WTC11 (cell line): ENCODE results near the gene ARHGEF12. TPM values are rescaled to one million over a fixed set of nuclear protein-coding genes. Genes with fewer than 3 reads are reported as not detected.

Experiments used
- ATAC-seq: fragments of 200-7000 bp; cut with Tn5 transposase; 2 replicates; pipeline ENCODE4 v1.10.0; 2021; ENCODE audit warnings: mild to moderate bottlenecking, moderate library complexity
- CTCF ChIA-PET: fragments of 300-600 bp; sonication (Branson Sonifier 250); formaldehyde crosslinking; loops from one replicate; lab custom pipeline; 2021; ENCODE audit warnings: antibody characterized with exemption; lab: Charles Lee
- POLR2A ChIA-PET: fragments of 350-600 bp; sonication (Branson Sonifier 250); formaldehyde crosslinking; loops from one replicate; lab custom pipeline; 2021; ENCODE audit warnings: antibody characterized with exemption; lab: Charles Lee
- DNase-seq: peaks from one replicate; pipeline ENCODE4 v3.0.0; 2021; ENCODE audit warnings: low spot score
- H3K27ac Mint-ChIP-seq: 2 replicates; pipeline ENCODE4 v1.8.0; 2021; ENCODE audit warnings: mixed read lengths
- H3K27me3 Mint-ChIP-seq: 2 replicates; pipeline ENCODE4 v1.8.0; 2021; ENCODE audit warnings: low read depth, mild to moderate bottlenecking, moderate library complexity, mixed read lengths
- H3K36me3 Mint-ChIP-seq: 2 replicates; pipeline ENCODE4 v1.8.0; 2021; ENCODE audit warnings: mixed read lengths
- H3K4me1 Mint-ChIP-seq: 2 replicates; pipeline ENCODE4 v1.8.0; 2022; ENCODE audit warnings: mixed read lengths
- H3K4me3 Mint-ChIP-seq: 2 replicates; pipeline ENCODE4 v1.8.0; 2021; ENCODE audit warnings: mild to moderate bottlenecking, moderate library complexity, mixed read lengths
- H3K9me3 Mint-ChIP-seq: 2 replicates; pipeline ENCODE4 v1.8.0; 2021; ENCODE audit warnings: mixed read lengths
- ATF6 ChIP-seq: sonication (generic); formaldehyde crosslinking; IDR thresholded peaks from 2 replicates; pipeline ENCODE4 v1.8.1; 2023; ENCODE audit warnings: mild to moderate bottlenecking, missing genetic modification reagents
- CREB1 ChIP-seq: sonication (generic); formaldehyde crosslinking; IDR thresholded peaks from 2 replicates; pipeline ENCODE4 v1.8.0; 2023; ENCODE audit warnings: mild to moderate bottlenecking, missing genetic modification reagents
- EMX1 ChIP-seq: fragments of 250-450 bp; sonication (Bioruptor Pico); IDR thresholded peaks from 2 replicates; pipeline ENCODE4 v1.8.0; 2021; ENCODE audit warnings: mild to moderate bottlenecking
- ERG ChIP-seq: fragments of 250-450 bp; sonication (Bioruptor Pico); IDR thresholded peaks from 2 replicates; pipeline ENCODE4 v1.8.0; 2021; ENCODE audit warnings: mild to moderate bottlenecking
- HMGA2 ChIP-seq: fragments of 250-450 bp; sonication (Bioruptor Pico); IDR thresholded peaks from 2 replicates; pipeline ENCODE4 v1.4.0; 2021; ENCODE audit warnings: mild to moderate bottlenecking, moderate library complexity
- MAX ChIP-seq: sonication (generic); formaldehyde crosslinking; IDR thresholded peaks from 2 replicates; pipeline ENCODE4 v1.8.0; 2022; ENCODE audit warnings: mild to moderate bottlenecking, missing genetic modification reagents
- NR2C2 ChIP-seq: sonication (generic); formaldehyde crosslinking; IDR thresholded peaks from 2 replicates; pipeline ENCODE4 v1.8.0; 2022; ENCODE audit warnings: mild to moderate bottlenecking, missing genetic modification reagents
- OVOL2 ChIP-seq: fragments of 250-450 bp; sonication (Bioruptor Pico); IDR thresholded peaks from 2 replicates; pipeline ENCODE4 v1.9.0; 2021; ENCODE audit warnings: mild to moderate bottlenecking, borderline replicate concordance
- SMAD3 ChIP-seq: sonication (generic); formaldehyde crosslinking; IDR thresholded peaks from 2 replicates; pipeline ENCODE4 v1.8.0; 2022; ENCODE audit warnings: missing genetic modification reagents, mild to moderate bottlenecking, borderline replicate concordance
- SP1 ChIP-seq: sonication (generic); formaldehyde crosslinking; conservative IDR thresholded peaks from 2 replicates; pipeline ENCODE4 v1.8.1; 2022; ENCODE audit warnings: missing genetic modification reagents
- TCF7 ChIP-seq: sonication (generic); formaldehyde crosslinking; IDR thresholded peaks from 2 replicates; pipeline ENCODE4 v1.8.0; 2022; ENCODE audit warnings: mild to moderate bottlenecking, low read depth, missing genetic modification reagents, moderate library complexity
- TEAD1 ChIP-seq: sonication (generic); formaldehyde crosslinking; IDR thresholded peaks from 2 replicates; pipeline ENCODE4 v1.8.0; 2022; ENCODE audit warnings: mild to moderate bottlenecking, missing genetic modification reagents
- TP53 ChIP-seq: sonication (generic); formaldehyde crosslinking; IDR thresholded peaks from 2 replicates; pipeline ENCODE4 v1.8.1; 2023; ENCODE audit warnings: mild to moderate bottlenecking, missing genetic modification reagents
- USF1 ChIP-seq: sonication (generic); formaldehyde crosslinking; IDR thresholded peaks from 2 replicates; pipeline ENCODE4 v1.8.0; 2022; ENCODE audit warnings: mild to moderate bottlenecking, missing genetic modification reagents
- USF2 ChIP-seq: sonication (generic); formaldehyde crosslinking; IDR thresholded peaks from 2 replicates; pipeline ENCODE4 v1.8.1; 2023; ENCODE audit warnings: mild to moderate bottlenecking, missing genetic modification reagents, moderate library complexity
- ZNF121 ChIP-seq: sonication (generic); formaldehyde crosslinking; IDR thresholded peaks from 2 replicates; pipeline ENCODE4 v1.8.0; 2023; ENCODE audit warnings: missing genetic modification reagents
- ZNF423 ChIP-seq: fragments of 250-450 bp; sonication (Bioruptor Pico); IDR thresholded peaks from 2 replicates; pipeline ENCODE4 v2.1.2; 2022; ENCODE audit warnings: mild to moderate bottlenecking, moderate library complexity
- ZNF512 ChIP-seq: sonication (generic); formaldehyde crosslinking; IDR thresholded peaks from 2 replicates; pipeline ENCODE4 v1.8.1; 2022; ENCODE audit warnings: missing genetic modification reagents, borderline replicate concordance
- ZNF532 ChIP-seq: fragments of 250-450 bp; sonication (Bioruptor Pico); IDR thresholded peaks from 2 replicates; pipeline ENCODE4 v1.9.0; 2021; ENCODE audit warnings: mild to moderate bottlenecking, borderline replicate concordance
- ZSCAN18 ChIP-seq: fragments of 250-450 bp; sonication (Bioruptor Pico); IDR thresholded peaks from 2 replicates; pipeline ENCODE4 v2.1.2; 2022; ENCODE audit warnings: mild to moderate bottlenecking, moderate library complexity
- total RNA-seq: library from RNA; stranded (reverse); gene quantifications from 3 replicates; pipeline ENCODE4 v1.2.3, GENCODE V29; 2021

ARHGEF12 gene
- total RNA-seq, 1 experiment from 2014 or later = 35.8 TPM

GRCh38 chr11:120401506-120401905, 65.3 kb downstream of the ARHGEF12 start (continued):
- TF ChIP-seq ZNF532 (CRISPR knock-in tag) (no peak), CREB1 (CRISPR knock-in tag) (no peak), HMGA2 (CRISPR knock-in tag) (no peak)

- ChIA-PET POLR2A (interaction anchor here (0.6 kb wide), 1 partner anchor 28 kb away, joined by 3 read pairs; no protein-coding TSS in a partner anchor), CTCF (interaction anchor here (0.9 to 1.5 kb wide), 5 partner anchors 12 to 69 kb away, joined by 3 to 7 read pairs (median 3); no protein-coding TSS in a partner anchor)
- no peak for ATAC-seq
- no peak overlapping the region for H3K4me3 Mint-ChIP-seq
- H3K4me1 Mint-ChIP-seq = peaks cover 47% of the 10 kb centered on the region
- no peaks in the 10 kb centered on the region for H3K27me3 Mint-ChIP-seq
- DNase-seq = no peak
- no peak for TF ChIP-seq SMAD3 (CRISPR knock-in tag)
- no peak for TF ChIP-seq SP1 (CRISPR knock-in tag)
- TF ChIP-seq ATF6 = no peak
- no peak for TF ChIP-seq USF1 (CRISPR knock-in tag)
- TF ChIP-seq MAX (CRISPR knock-in tag) = no peak
- no peak for TF ChIP-seq USF2 (CRISPR knock-in tag)
- TF ChIP-seq CREB1 (CRISPR knock-in tag) = no peak
- no peak for TF ChIP-seq ZNF121 (CRISPR knock-in tag)
- no peak for TF ChIP-seq OVOL2 (CRISPR knock-in tag)
- TF ChIP-seq TP53 (CRISPR knock-in tag) = no peak
- TF ChIP-seq ZNF423 (CRISPR knock-in tag) = no peak
- TF ChIP-seq TEAD1 (CRISPR knock-in tag) = no peak
- TF ChIP-seq ERG (CRISPR knock-in tag) = no peak
- no peak for TF ChIP-seq TCF7 (CRISPR knock-in tag)
- no peak for TF ChIP-seq EMX1 (CRISPR knock-in tag)
- TF ChIP-seq ZSCAN18 (CRISPR knock-in tag) = no peak
- TF ChIP-seq ZNF512 (CRISPR knock-in tag) = no peak
- TF ChIP-seq NR2C2 (CRISPR knock-in tag) = no peak
- H3K36me3 Mint-ChIP-seq = no peaks in the 10 kb centered on the region
- no peaks in the 10 kb centered on the region for H3K9me3 Mint-ChIP-seq
- peak overlapping the region; percentile 23 for H3K27ac Mint-ChIP-seq
Measured at GRCh38 chr11:120403966-120404365, 67.8 kb downstream of the ARHGEF12 start.
